ENCODE data around the gene PCYT2.

PCYT2 gene

DNA sequence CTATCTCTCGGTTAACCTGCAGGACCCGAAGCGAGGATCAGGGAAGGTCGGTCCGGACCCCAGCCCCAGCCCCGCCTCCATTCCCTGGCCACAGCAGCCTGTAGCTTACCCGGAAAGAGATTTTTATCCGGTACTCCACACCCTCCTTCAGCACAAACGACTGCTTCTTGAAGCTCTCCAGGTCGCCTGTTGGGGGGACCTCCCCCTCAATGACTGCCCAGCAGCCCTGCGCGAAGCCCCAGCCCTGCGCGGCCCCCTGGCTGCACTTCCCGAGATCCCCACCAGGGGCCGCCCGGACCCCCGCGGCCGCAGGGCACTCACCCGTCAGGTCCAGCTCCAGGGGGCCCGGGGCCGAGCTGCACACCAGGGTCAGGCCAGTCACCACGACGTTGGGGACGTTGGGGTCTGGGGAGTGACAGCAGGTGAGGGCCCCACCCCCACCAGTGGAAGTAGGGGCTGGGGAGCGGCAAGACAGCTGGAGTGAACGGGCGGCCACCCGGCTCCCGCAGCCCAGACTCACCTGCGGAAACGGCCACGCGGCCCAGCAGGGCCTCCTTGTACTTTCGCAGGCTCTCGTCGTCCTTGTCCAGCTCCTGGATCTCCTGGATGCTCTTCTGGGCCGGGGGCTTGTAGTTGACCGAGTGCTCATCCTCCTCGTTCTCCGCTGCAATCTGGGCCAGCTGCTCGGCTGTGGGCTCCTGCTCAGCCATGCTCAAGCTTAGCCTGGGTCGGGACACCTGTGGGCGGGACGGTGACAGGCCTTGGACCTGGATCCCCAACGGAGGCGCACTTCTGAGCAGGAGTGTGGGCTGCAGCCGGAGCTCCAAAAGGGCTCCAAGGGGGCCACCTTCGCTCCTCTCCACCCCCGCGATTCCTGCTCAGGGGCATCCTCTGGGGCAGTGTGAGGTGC is 41.7 kb downstream of the PCYT2 start:
- DNase-seq: no peak

DNA sequence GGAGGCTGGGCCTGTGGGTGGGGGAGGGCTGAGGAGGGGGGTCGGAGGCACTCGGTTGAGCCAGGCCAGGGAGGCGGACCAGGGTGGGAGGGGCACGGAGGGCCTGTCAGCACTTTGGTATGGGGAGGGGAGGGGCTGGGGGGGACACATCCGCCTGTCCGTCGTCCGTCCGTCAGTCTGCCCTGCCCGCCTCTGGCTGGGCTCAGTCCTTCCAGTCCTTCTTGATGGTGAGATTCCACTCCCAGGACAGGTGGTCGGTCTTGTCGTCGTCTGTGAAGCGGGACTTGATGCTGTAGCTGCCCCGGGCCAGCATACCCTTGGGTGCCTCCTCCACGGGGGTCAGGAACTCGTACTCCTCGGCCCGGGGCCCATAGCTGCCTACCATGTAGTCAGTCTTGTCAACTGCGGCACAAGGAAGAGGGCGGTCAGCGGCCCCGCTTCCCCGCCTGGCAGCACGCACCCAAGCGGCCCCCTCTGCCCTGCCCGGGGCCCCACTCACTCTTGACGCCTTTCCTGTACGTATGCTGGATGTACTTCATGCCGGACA is 42.5 kb downstream of the PCYT2 start:
- DNase-seq: no peak

DNA sequence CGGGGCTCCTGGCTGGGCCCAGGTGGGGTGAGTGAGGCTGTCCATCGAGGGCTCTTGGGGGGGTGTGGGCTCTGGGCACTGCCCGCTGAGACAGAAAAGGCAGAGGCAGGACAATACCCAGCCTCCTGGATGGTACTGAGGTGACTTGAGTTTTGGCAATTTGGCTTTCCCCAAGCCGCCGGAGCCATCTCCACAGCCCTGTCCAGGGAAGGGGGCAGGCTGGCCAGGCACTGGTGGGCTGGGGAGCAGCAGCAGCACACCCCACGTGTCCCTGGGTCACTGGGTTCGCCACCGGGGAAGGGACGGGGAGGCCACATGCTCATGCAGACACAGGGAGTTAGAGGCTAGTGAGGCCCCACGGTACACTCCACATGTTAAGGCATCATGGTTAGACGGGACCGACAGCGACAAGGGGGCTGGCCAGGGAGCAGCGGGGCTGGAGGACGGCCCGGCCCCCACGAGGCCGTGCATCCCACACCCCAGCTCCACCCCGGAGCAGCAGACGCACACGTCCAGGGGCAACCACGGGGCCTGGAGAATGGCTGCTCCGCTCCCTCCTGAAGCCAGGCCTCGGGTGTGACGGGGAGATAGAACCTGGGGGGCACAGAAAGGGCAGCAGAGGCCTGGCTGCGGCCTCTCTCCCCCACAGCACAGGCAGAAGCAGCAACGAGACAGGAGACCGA is 43.1 kb downstream of the PCYT2 start:
- DNase-seq: no peak

DNA sequence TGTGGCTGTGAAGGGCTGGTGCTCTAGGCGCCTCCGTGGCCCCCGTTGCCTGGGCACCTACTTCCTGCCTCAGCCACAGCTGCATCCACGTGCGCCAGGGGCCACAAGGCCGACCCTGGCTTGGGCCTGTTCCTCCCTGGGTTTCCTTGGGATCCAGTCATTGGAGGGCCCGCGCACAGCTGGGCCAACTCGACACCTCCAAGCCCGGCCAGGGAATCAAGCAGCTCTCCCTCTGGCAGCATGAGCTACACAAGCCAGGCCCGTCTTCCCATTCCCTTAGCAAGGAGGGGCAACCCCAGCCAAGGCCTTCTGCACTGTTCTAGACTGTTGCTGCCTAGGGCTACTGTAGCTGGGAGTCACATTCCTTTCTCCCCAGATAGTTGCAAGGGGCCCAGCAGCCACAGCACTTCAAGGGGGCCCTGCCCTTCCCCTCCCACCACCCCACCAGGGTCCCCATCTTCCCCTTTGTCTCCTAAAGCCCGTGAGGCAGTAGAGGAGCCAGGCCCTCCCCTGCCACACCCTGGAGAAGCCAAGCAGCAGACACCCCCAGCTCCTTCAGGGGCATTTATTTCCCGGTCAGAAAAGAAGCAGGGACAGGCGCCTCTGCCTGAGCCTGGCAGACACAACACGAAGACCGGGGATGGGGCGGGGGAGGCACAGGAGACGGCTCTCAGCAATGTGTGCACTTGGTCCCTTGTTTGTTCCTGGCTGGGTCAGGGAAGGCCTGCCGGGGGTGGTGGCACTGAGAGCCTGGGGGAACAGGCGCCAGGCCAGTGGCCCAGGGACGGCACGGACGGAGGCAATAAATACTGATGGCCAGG is 43.8 kb downstream of the PCYT2 start:
- DNase-seq: peak; percentile 22

DNA sequence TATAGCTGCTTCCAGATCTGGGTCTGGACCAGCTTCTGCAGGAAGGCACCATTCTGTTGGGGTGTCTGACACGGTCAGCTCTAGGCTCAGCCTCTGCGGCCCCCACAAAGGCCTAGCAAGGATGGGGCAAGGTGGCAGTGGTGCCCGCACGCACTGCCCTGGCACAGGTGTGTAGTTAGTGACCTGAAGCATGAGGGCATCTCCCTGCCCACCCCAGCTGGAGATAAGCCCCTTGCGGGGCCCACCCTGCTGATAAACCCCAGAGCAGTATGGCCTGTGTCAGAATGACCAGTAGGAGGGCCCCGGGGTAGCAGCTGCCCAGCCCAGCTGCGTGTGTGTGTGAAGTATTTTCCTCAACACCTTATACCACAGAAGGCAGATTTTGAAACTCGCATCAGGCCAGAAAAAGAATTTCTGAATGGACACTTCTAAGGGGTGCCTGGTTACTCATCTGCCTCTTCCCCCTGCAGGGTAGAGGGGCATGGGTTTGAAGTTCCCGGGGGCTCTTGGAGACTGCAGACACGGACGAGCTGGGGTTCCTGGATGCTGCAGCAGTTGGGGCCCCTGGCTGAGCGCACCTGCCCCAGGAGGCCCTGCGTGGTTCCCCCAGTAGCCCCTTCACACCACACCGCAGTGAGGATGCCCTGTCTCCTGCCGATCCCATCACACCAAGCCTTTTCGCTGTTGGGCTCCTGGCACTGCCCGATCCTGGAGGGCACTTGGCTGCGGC is 44.6 kb downstream of the PCYT2 start:
- no peak for DNase-seq

DNA sequence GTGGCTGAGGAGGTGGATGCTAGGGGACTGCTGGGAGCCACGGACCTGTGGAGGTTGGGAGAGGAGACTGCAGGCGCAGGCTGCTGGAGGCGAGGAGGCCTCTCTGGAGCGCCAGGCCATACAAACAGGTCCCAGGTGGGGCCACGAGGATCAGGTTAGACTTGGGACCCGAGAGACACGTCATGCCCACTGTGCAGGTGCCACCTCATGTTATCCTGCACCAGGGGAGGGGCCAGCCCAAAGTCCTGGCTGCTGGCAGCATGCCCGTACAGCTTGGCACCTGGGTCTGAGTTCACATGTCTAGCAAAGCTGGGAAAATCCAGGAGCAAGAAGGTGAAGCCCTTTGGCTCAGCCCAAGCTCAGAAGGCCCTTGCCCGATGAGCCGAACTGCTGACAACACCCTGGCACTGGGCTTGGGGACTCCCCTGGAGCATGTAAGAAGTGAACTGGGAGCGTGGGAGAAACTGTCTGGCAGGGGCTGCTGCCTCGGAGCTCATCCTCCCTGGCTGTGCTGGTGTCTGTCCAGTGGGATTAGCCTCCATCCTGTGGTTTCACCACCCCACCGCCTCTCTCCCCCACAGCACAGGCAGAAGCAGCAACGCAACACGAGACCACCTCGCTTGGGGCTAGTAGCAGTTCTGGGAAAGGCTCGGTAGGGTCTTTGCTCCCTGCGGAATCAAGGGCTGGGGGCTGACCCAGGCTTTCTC is 45.3 kb downstream of the PCYT2 start:
- no peak for DNase-seq

DNA sequence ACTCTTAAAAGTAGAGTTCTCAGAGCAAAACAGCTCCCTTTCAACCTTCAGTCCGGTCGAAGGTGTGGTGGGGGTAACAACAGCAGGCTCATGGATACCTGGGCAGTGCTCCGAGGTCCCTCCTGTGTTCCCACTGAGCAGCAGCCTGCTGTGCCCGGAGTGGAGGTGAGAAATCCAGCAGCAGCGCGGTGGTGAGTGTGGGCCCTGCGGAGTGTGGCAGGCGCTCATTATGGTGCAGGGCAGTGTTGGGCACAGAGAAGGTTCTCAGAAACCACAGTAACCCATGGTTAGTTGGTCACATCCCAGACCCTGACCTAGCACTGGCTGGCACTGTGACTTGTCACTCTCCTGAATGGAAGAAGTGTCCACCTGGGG is 45.9 kb downstream of the PCYT2 start:
- no peak for DNase-seq

DNA sequence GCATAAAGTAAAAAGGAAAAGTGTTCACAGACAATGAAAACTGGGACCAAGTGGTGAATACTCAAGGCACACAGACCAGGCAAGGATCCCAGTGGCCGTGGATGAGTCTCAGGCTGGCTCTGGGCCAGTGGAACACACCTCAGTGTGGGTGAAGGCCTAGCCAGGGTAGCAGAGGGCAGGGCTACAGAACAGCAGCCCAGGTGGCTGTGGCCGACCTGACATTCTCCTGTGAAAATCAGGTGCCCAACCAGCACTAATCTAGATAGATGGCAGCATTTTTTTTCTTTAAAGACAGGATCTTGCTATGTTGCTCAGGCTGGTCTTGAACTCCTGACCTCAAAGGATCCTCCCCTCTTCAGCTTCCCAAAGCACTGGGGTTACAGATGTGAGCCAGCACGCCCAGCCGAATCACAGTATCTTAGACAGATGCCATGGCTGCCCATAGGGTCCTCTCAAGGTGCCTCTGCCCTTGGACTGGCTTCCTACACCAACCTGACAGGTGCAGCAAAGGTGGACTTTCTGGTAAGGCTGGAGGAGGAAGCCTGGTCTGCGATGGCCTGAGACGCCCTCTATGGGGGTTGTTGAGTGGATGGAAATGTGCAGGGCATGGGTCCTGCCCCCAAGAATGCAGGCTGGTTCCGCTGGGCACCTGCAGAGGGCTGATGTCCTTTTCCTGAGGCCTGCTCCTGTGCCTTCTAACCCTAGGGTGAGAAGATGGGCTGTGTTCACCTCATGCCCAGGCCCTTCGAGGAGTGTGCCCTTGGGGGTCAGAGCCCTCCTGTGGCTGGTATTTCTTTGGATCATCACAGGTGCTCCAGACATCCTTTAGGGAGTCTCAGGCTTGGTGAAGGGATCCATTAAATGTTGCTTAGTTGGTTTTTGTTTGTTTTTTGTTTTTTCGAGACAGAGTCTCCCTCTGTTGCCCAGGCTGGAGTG is 47.1 kb downstream of the PCYT2 start:
- no peak for DNase-seq

DNA sequence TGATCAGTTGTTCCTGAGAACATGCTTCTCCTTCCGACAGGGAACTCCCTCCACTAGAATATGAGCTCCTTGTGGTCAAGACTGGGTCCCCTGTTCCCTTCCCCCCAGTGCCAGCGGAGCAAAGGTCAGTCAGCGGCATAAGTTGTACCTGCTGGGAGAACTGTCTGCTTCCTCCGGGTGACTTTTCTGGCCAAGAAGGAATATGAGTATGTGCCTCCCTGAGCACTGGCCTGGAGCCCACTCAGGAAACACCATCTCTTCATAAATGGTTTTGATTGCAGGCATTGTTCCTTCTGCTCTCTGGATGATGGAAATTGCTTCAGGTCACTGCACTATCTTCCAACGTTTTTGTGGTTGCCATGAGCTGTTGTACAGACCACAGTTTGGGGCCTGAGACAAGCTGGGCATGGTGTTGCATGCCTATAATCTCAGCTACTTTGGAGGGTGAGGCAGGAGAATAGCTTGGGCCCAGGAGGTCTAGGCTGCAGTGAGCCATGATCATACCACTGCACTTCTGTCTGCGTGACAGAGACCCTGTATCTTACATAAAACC is 48.0 kb downstream of the PCYT2 start:
- no peak for DNase-seq

DNA sequence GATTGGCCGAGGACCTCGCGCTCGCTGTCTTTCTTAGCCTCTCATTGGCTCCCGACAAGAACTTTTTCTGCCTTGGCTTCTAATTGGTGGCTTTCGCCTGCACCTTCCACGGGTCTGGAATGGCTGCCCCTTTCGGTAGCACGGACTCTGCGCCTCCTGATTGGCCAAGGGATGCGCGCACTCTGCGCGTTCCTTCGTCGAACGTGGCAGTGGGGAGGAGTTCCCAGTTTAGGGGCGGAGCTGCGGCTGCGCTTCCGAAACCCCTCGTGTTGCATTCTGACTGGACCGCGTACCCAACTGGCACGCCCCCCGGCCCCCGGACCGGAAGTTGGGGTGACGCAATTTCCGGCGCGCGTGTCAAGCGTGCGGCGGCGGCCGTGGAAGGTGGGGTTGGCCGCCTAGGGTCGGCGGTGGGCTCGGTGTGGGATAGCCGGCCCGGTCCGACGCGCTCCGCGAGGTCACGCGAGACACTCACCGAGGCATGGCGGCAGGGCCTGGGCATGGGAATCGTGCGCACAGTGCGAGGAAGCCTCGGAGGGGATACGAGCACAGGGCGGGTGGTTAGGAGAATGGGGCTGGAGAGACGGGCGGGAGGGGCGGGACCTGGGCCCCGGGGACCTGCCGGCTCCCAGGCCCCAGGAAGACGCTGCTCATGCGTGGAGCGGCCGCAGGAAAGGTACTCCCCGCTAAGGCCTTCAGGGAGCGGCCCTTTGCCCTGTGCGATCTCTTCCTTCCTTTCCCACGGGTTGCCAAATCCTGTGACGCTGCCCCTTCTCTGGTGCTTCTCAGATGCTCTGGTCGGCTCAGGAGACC is 50.2 kb downstream of the PCYT2 start:
- peak; percentile 99 for DNase-seq

DNA sequence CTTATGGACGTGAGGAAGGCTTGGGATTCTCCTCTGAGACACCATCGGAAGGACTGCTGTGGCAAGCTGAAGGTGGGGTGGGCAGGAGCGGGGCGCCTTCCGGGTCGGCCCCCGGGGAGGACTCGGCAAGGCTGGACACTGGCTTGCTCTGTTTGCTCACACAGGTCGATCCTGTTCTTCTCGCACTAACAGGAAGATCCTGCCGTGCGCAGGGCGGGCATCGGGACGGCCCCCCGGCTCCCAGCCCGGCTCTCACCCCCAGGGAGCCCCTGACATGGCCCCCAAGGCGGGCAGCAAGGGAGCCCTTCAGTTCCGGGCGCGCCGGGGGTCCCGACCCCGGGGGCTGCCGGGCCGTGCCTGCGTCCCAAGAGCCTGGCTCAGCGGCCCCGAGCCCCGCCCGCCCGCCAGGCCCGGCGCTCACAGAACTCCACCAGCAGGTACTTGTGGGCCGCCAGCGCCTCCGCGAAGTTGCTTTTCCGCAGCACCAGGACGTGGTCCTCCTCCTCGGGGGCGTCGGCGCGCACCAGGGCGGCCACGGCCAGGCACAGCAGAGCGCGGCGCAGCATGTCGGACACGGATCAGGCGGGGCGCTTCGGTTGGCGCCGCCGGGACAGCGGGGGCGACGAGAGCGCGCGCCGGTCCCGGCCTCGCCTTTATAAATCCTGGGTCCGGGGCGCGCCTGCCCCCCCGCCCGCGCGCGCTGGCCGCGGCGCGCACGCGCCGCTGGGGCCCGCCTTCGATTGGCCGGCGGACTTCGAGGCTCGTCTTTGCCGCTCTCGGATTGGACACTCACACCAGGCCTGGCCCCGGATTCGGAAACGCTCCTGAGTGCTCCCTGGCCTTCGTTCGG is 51.1 kb downstream of the PCYT2 start, which contains the start of gene P4HB:
Gene P4HB (minus strand): TSS at position 630 of the 850 bp plus-strand sequence. CDS start 64 bp downstream, at position 566.
- DNase-seq: no peak

DNA sequence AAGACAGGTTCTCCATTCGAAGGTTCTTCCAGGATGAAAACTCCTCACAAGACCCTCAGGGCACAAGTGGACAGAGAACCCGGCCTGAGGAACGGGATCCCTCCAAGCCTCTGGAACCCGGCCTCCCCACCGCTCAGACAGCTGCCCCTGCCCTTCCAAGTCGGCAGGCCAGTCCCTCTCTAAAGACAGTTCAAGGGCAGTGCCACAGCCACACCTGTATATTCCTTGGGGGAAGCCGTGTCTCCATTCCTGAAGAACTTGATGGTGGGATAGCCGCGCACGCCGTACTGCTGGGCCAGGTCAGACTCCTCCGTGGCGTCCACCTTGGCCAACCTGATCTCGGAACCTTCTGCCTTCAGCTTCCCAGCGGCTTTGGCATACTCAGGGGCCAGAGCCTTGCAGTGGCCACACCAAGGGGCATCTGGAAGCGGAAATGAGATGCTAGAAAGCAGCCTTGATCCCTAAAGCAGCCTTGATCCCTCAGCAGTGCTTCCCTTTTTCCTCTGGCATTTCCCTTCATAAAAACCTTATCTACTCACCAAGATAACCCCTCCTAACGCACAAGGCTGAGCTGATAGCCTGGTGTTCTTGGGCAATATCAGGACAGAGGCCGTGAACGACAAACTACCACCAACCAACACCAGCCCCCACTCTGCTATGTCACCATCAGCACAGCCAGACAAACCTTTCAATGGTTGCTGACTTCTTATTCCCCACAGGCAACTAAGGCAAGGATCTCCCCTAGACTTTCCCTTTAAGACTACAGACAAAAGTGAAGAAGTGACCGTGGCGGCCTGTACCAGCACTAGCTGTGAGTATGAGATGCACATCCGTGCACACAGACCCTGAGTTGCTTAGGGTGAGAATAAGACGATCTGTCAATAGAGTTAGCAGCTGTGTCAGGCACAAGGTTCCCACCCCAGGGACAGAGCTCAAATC is 52.0 kb downstream of the PCYT2 start:
- no peak for DNase-seq

DNA sequence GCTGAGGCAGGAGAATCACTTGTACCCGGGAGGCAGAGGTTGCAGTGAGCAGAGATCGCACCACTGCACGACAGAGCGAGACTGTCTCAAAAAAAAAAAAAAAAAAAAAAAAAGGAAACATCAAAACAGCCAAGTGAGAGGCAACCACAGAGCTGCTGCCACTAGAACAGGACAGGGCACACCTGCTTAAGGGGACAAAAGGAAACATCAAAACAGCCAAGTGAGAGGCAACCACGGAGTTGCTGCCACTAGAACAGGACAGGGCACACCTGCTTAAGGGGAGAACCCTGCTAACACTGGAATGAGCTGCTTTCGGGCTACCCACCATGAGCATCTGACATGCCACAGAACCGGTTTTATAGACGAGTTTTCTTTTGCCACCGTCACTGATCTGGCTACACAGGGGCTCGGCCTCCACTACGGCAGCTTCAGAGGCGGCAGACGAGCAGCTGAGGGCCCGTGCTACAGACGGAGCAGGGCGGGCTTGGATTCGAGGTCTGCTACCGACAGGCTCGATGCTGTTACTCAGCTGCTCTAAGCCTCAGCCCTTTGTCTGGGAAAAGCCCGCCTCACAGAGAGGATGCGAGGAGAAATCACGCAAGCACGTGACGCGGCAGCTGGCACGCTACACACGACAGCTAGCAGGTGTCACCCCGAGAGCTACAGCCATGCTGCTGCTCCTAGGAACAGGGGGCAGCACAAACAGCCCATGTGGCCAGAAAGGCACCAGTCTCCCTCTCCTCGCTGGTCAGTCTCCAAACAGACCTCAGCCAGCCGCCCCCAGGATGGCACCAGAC is 52.8 kb downstream of the PCYT2 start:
- no peak for DNase-seq

DNA sequence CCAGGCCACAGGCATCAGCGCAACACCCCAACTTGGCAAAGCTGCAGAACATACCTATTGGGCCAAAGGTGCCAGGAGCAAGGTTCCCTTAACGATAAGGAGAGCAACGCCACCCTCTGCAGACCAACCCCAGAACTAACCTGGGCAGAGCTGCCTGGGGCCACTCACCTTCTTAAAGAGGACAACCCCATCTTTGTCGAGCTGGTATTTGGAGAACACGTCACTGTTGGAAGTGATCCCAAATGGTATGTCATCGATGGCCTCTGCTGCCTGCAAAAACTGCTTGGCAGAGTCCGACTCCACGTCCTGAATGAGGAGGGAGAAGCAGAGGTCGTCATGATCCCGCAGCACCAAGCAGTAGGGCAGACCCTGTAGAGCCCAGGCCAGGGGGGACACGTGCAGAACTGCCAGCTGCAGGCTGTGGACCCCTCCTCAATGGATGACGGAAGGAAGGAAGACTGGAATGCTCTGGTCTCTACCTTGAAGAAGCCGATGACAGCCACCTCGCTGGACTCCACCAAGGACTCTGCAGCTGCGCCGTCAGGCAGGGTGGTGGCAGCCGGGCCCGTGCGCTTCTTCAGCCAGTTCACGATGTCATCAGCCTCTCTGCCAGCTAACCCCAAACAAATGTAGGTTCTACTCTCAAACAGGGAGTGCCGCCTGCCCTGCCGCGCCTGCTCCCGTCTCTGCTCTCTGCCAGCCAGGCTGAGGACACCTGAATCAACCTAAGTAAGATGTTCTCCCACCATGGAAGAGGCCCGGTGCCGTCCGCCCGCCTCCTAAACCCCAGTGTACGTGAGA is 56.0 kb downstream of the PCYT2 start:
- no peak for DNase-seq

DNA sequence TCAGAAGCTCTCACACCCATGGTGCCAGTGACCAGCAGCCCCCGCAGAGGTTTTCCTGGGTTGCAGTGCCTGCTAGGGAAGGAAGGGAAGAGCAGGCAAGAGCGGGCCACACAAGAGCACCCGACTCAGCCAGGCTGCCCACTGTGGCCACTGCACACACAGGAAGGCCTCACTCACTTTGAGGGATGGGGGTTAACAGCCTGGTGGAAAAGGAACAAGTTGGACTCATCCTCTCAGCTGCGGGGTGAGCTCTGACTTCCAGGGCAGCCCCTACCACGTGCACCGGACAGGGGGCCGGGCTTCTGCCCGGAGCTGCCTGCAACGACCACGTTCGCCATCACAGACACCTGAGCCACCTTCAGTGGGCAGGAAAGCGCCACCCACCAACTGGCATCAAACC is 59.0 kb downstream of the PCYT2 start:
- DNase-seq: no peak
